Measurements from ENCODE around the gene PRKAG2. TPM values are rescaled to one million over a fixed set of nuclear protein-coding genes. Genes with fewer than 3 reads are reported as not detected.

Gene PRKAG2
- total and polyA plus RNA-seq, 8 donors: 12.9 to 34.6 (median 18.0) TPM

- intact Hi-C loops (cut with DNase I): no loop called here
- Histone ChIP-seq H3K36me3 (no peaks in the 10 kb centered on the region), H3K27me3 (no peaks in the 10 kb centered on the region), H3K9me3 (no peaks in the 10 kb centered on the region), H3K4me1 (peaks cover 0 to 42% of the 10 kb centered on the region in 2 donors), H3K4me3 (no peak overlapping the region), H3K27ac (no peak overlapping the region)
- DNase-seq (peak in 2 of 4 donors; percentile 21 to 78), ATAC-seq (peak; percentile 10)
- no peak for TF ChIP-seq CTCF (IDR thresholded peaks at IDR 0.05)
Observed at GRCh38 chr7:151808400-151809145, 68.3 kb downstream of the PRKAG2 start.

GRCh38 chr7:151807846-151808245 is 69.1 kb downstream of the PRKAG2 start:
- TF ChIP-seq CTCF (IDR thresholded peaks at IDR 0.05): no peak
- peak in 1 of 4 donors; percentile 36 for DNase-seq
- H3K27ac ChIP-seq: no peak overlapping the region
- peaks cover 0 to 42% of the 10 kb centered on the region in 2 donors for H3K4me1 ChIP-seq
- intact Hi-C loops (cut with DNase I): no loop called here
- no peaks in the 10 kb centered on the region for H3K36me3 ChIP-seq
- H3K27me3 ChIP-seq: no peaks in the 10 kb centered on the region
- peak; percentile 33 for ATAC-seq
- H3K4me3 ChIP-seq: peak overlapping the region in 1 of 2 donors; percentile 23
- H3K9me3 ChIP-seq: no peaks in the 10 kb centered on the region

GRCh38 chr7:151806952-151807775 is 69.8 kb downstream of the PRKAG2 start:
- Histone ChIP-seq H3K27me3 (no peaks in the 10 kb centered on the region), H3K36me3 (no peaks in the 10 kb centered on the region), H3K27ac (peak overlapping the region in 1 of 2 donors; percentile 80), H3K4me3 (peak overlapping the region in 1 of 2 donors; percentile 23), H3K9me3 (no peaks in the 10 kb centered on the region), H3K4me1 (peaks cover 0 to 42% of the 10 kb centered on the region in 2 donors)
- TF ChIP-seq CTCF (IDR thresholded peaks at IDR 0.05): no peak
- DNase-seq (peak in 1 of 4 donors; percentile 22), ATAC-seq (no peak)
- intact Hi-C loops (cut with DNase I): no loop called here

GRCh38 chr7:151806204-151806603 is 70.7 kb downstream of the PRKAG2 start:
- DNase-seq: peak in 1 of 4 donors; percentile 30
- no peaks in the 10 kb centered on the region for H3K9me3 ChIP-seq
- peak overlapping the region in 1 of 2 donors; percentile 80 for H3K27ac ChIP-seq
- ATAC-seq: peak; percentile 39
- H3K36me3 ChIP-seq: no peaks in the 10 kb centered on the region
- H3K4me1 ChIP-seq: peaks cover 0 to 42% of the 10 kb centered on the region in 2 donors
- H3K4me3 ChIP-seq: peak overlapping the region in 1 of 2 donors; percentile 23
- no peak for TF ChIP-seq CTCF (IDR thresholded peaks at IDR 0.05)
- no peaks in the 10 kb centered on the region for H3K27me3 ChIP-seq
- intact Hi-C loops (cut with DNase I): no loop called here

- no peaks in the 10 kb centered on the region for H3K36me3 ChIP-seq
- peaks cover 0 to 42% of the 10 kb centered on the region in 2 donors for H3K4me1 ChIP-seq
- TF ChIP-seq CTCF (IDR thresholded peaks at IDR 0.05): no peak
- H3K27me3 ChIP-seq: no peaks in the 10 kb centered on the region
- H3K27ac ChIP-seq: peak overlapping the region in 1 of 2 donors; percentile 80
- ATAC-seq: no peak
- intact Hi-C loops (cut with DNase I): no loop called here
- peak overlapping the region in 1 of 2 donors; percentile 2 for H3K4me3 ChIP-seq
- DNase-seq: peak in 1 of 4 donors; percentile 24
- H3K9me3 ChIP-seq: no peaks in the 10 kb centered on the region
Observed at GRCh38 chr7:151805191-151805590, 71.7 kb downstream of the PRKAG2 start.

Data from left lung (tissue), 10 donors.